Stimulated activated CD8-positive, alpha-beta memory T cell treated with anti-CD3 and anti-CD28 coated beads, Interleukin-4, amount 100 ng/mL, for 1 hour (primary cell): Measurements from ENCODE around the gene CLOCK.

Source experiments
- DNase-seq, 2 donors: peaks; one replicate each; pipeline ENCODE4 v3.0.0-alpha.2; 2020; ENCODE audit warnings: low read depth in 2 of 2, low spot score in 1 of 2

Gene CLOCK

DNA sequence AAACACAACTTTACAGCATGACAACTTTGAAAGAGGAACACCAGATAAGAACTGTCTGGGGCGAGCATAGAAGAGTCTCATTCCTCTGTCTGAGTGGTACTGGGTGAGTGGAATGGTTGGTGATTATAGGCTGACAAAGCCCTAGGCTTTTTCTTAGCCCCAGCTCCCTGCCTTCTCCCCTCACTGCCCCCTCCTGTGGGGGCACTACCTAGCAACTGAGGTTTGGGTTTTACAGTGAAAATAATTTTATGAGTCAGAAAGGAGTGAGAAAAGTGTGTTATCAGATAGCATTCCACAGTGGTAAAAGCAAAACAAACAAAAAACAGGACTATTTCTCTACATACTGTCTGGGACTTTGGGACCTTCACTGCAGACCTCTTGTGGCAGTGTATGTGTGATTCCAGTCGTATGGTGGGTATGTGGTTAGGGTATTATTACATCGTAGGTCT is 161.5 kb downstream of the CLOCK start:
- no peak for DNase-seq

DNA sequence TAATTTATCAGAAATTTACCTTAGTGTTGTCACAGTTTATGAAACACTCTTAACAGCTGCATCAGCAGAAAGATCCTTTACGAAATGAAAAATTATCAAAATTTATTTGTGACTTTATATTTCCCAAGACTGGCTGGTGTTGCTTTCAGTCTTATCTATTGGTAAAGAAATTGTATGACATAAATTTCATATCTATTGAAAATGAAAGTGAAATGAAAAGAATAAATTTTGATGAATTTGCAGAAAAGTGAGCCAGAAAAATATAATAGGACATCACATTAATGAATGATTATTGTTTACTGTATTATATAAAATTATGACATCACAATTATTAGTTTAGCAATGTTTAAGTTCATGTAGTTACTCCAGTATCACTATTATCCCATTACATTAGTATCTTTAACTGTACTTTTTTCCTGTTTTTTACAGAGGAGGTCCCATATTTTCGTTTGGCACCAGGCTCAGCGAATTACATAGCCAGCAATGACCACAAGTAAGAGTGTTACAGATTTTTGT is 164.2 kb downstream of the CLOCK start:
- DNase-seq: no peak

DNA sequence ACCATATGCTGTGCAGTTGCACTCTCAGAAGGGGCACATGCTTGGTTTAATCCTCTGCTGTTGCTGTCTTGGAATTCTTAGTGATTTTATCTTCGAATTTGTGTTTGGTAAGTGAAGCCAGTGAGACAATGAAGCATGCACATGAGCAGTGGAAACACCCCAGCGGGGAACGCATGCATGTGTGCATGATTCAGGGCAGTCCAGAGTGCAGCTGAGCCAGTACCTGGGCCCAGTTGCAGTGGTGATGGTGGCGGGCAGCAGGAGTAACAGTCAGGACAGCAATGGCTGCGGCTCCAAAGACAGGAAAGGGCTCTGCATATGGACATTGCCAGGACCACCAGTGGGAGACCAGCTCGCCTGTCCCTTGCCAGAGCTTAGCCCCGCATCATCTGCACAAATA is 165.2 kb downstream of the CLOCK start:
- no peak for DNase-seq

DNA sequence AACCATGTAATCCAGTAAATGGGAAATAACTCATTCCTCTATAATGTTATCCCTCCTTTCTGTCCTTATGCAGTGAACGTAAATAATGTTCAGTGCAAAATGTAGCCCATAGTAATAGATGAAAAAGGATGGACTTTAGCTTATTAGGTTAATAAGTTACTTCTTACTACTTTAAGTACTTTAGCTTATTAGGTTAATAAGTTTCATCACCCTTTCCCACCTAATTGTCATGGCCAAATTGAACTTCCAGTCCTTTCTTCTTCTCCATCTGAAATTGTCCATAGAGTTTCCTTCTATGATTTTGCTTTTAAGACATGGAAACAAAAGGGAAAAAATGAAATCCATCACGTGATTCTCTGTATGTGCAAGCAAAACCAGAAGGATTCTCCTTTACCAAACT is 166.1 kb downstream of the CLOCK start:
- DNase-seq: no peak

DNA sequence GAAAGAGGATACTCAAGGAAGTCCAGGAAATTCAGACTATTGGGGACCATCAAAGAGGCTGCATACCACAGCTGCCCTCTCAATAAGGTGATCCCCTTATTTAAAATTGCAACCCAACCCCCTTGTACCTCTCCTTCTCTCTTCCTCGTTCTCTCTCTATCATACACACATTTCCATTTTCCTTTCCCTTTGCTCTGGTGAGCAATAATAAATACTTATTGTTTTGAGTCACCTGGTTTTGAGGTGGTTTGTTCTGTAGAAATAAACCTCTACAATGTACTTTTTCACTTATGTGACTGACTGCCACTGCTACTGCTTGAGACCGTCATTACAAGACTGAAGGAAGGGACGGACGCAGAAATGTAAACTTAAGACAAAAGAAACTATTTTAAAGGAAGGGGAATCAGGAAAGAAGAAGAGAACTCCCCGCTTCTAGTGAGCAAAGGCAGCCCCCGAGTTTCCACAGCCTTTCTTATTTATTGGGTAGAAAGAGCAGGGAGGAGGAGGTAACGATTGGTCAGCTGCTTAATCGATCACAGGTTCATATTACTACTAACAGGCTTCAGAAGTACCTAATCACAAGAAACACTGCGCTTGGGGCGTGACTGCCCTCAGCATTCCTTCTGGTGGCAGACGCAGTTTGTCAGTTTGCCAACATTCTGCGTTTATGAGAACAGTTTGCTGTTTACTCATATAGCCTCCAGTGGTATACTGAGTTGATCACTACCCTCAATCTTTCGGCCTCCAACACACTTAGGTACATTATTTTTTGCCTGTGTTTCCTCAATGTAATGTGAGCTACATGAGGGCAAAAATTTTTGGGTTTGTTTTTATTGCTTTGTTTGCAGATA is 167.9 kb downstream of the CLOCK start:
- no peak for DNase-seq
